Ishikawa (cell line): Measurements from ENCODE around the gene TMBIM4.

Experiments used
- CEBPB ChIP-seq: IDR thresholded peaks from 2 replicates; pipeline ENCODE4 v1.6.1; 2012
- CREB1 ChIP-seq: IDR thresholded peaks from 2 replicates; pipeline ENCODE4 v1.6.1; 2012; ENCODE audit warnings: low read depth
- EGR1 ChIP-seq: IDR thresholded peaks from 2 replicates; pipeline ENCODE4 v1.6.1; 2012
- EP300 ChIP-seq: IDR thresholded peaks from 2 replicates; pipeline ENCODE4 v1.6.1; 2012; ENCODE audit warnings: borderline replicate concordance
- FOXM1 ChIP-seq: IDR thresholded peaks from 2 replicates; pipeline ENCODE4 v1.6.1; 2012; ENCODE audit warnings: low read depth, borderline replicate concordance
- NFIC ChIP-seq: IDR thresholded peaks from 2 replicates; pipeline ENCODE4 v1.6.1; 2012
- RAD21 ChIP-seq: IDR thresholded peaks from 2 replicates; pipeline ENCODE4 v1.6.1; 2012; ENCODE audit warnings: low read depth
- TAF1 ChIP-seq: IDR thresholded peaks from 2 replicates; pipeline ENCODE4 v1.6.1; 2012; ENCODE audit warnings: low read depth, mild to moderate bottlenecking
- TCF12 ChIP-seq: IDR thresholded peaks from 2 replicates; pipeline ENCODE4 v1.6.1; 2012; ENCODE audit warnings: low read depth
- TEAD4 ChIP-seq: IDR thresholded peaks from 2 replicates; pipeline ENCODE4 v1.6.1; 2012
- USF1 ChIP-seq: IDR thresholded peaks from 2 replicates; pipeline ENCODE4 v1.6.1; 2012
- YY1 ChIP-seq: IDR thresholded peaks from 2 replicates; pipeline ENCODE4 v1.6.1; 2012; ENCODE audit warnings: low read depth
- ZBTB7A ChIP-seq: IDR thresholded peaks from 2 replicates; pipeline ENCODE4 v1.6.1; 2012; ENCODE audit warnings: low read depth
- TF ChIP-seq, protein P1 (sequence below): IDR thresholded peaks from 2 replicates; pipeline ENCODE4 v1.6.1; 2012
- TF ChIP-seq, protein P2 (sequence below): IDR thresholded peaks from 2 replicates; pipeline ENCODE4 v1.6.1; 2012; ENCODE audit warnings: low read depth, mild to moderate bottlenecking

TMBIM4 gene

GRCh38 chr12:66108386-66108785 is 61.4 kb downstream of the TMBIM4 start:
- TF ChIP-seq YY1 (no peak), RAD21 (no peak), NFIC (no peak), FOXM1 (no peak), USF1 (no peak), EP300 (no peak), EGR1 (no peak), TAF1 (no peak), TEAD4 (no peak), CREB1 (no peak), ZBTB7A (no peak), CEBPB (no peak), TCF12 (no peak)
- TF ChIP-seq, protein P1, sequence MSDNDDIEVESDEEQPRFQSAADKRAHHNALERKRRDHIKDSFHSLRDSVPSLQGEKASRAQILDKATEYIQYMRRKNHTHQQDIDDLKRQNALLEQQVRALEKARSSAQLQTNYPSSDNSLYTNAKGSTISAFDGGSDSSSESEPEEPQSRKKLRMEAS, result no peak
- TF ChIP-seq, protein P2, sequence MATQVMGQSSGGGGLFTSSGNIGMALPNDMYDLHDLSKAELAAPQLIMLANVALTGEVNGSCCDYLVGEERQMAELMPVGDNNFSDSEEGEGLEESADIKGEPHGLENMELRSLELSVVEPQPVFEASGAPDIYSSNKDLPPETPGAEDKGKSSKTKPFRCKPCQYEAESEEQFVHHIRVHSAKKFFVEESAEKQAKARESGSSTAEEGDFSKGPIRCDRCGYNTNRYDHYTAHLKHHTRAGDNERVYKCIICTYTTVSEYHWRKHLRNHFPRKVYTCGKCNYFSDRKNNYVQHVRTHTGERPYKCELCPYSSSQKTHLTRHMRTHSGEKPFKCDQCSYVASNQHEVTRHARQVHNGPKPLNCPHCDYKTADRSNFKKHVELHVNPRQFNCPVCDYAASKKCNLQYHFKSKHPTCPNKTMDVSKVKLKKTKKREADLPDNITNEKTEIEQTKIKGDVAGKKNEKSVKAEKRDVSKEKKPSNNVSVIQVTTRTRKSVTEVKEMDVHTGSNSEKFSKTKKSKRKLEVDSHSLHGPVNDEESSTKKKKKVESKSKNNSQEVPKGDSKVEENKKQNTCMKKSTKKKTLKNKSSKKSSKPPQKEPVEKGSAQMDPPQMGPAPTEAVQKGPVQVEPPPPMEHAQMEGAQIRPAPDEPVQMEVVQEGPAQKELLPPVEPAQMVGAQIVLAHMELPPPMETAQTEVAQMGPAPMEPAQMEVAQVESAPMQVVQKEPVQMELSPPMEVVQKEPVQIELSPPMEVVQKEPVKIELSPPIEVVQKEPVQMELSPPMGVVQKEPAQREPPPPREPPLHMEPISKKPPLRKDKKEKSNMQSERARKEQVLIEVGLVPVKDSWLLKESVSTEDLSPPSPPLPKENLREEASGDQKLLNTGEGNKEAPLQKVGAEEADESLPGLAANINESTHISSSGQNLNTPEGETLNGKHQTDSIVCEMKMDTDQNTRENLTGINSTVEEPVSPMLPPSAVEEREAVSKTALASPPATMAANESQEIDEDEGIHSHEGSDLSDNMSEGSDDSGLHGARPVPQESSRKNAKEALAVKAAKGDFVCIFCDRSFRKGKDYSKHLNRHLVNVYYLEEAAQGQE, result no peak

GRCh38 chr12:66107451-66107915 is 62.3 kb downstream of the TMBIM4 start:
- TF ChIP-seq CREB1, result no peak
- no peak for TF ChIP-seq EP300
- TF ChIP-seq, protein P1, result no peak
- TF ChIP-seq RAD21, result peak; percentile 94
- TF ChIP-seq CEBPB, result peak; percentile 99
- no peak for TF ChIP-seq TAF1

- peak; percentile 35; the same call in 1 of the 2 replicates for TF ChIP-seq RAD21
- TF ChIP-seq FOXM1, result no peak
- TF ChIP-seq TCF12, result no peak
These were observed 66.5 kb downstream of the TMBIM4 start for GRCh38 chr12:66103016-66103913.

DNA sequence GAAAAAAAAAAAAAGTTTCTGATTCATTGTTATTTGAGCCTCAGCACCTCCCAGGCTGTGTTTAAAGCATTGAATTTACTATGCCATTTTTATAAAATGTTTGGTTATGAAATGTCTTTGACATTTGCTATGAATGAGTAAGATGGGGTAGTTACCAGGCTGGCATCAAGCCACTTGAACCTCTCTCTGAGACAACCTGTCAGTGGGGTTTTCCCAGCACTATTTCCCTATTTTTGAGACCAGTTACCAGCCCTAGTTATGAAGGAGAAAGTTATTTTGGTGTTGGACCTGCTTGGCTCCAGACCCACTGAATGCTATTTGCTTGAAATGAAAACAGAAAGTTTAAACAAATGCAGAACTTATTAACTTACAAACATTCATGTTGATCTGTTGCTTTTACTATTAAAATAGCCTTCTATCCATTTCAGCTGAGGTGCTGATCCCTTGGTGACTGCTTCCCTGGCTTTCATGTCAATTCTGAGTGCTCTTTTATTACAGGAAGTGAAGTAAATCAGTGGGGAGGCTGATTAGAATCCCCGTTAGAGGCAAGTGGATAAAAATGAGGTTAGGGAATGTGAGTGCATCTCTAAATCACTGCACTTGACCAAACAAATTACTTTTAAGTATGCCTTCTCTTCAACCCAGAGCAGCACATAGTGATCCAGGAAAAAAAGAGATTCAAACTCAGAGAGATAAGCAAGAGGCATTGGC is 77.1 kb downstream of the TMBIM4 start:
- no peak for TF ChIP-seq CEBPB

DNA sequence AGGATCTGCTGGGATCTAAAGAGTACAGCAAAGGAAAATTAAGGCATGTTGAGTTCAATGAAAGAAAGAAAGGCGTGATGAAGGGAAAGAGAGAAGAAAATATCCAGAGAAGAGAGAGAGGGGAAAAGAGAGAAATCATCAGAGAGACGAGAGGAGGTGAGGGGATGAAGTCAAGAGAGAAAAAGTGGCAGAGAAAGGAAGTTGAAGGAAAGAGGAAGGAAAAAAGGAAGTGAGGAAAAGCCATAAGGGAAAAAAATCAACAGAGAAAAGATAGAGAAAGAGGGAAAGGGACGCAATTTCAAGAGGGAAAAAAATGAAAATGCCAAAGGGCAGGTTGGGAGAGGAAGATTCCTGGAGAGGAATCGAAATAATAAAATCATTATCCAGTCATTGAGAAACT is 79.6 kb downstream of the TMBIM4 start:
- no peak for TF ChIP-seq TCF12
- TF ChIP-seq CEBPB, result no peak
- TF ChIP-seq, protein P2, result no peak

GRCh38 chr12:66087365-66087943 is 82.3 kb downstream of the TMBIM4 start:
- TF ChIP-seq ZBTB7A, result no peak
- TF ChIP-seq YY1, result no peak
- no peak for TF ChIP-seq EP300
- TF ChIP-seq, protein P1, result 0 out of 2 replicates have a peak, but pooled peaks have one; percentile 12
- no peak for TF ChIP-seq TEAD4
- TF ChIP-seq EGR1, result no peak
- TF ChIP-seq CREB1, result no peak
- no peak for TF ChIP-seq NFIC
- TF ChIP-seq TCF12, result no peak
- TF ChIP-seq, protein P2, result no peak
- TF ChIP-seq RAD21, result peak; percentile 98
- no peak for TF ChIP-seq USF1
- no peak for TF ChIP-seq TAF1
- TF ChIP-seq CEBPB, result no peak
- TF ChIP-seq FOXM1, result no peak
